ENCODE measurements around the gene TUBB2A. TPM values are rescaled to one million over a fixed set of nuclear protein-coding genes. Genes with fewer than 3 reads are reported as not detected.

The TUBB2A gene
- 100 to 1,000 TPM in 2 of 6 experiments, 10 to 100 TPM in 4; 32.8 to 136 (median 83.8) TPM for total RNA-seq
- long read RNA-seq, transcript TUBB2A-201 (4 exons, 1,595 nt), result major isoform, 9 of 11 reads
- long read RNA-seq, partial matches to known transcripts, result 2 of 11 reads
- long read RNA-seq, other reads (novel, unspliced or antisense), result 0 of 11 reads

DNA sequence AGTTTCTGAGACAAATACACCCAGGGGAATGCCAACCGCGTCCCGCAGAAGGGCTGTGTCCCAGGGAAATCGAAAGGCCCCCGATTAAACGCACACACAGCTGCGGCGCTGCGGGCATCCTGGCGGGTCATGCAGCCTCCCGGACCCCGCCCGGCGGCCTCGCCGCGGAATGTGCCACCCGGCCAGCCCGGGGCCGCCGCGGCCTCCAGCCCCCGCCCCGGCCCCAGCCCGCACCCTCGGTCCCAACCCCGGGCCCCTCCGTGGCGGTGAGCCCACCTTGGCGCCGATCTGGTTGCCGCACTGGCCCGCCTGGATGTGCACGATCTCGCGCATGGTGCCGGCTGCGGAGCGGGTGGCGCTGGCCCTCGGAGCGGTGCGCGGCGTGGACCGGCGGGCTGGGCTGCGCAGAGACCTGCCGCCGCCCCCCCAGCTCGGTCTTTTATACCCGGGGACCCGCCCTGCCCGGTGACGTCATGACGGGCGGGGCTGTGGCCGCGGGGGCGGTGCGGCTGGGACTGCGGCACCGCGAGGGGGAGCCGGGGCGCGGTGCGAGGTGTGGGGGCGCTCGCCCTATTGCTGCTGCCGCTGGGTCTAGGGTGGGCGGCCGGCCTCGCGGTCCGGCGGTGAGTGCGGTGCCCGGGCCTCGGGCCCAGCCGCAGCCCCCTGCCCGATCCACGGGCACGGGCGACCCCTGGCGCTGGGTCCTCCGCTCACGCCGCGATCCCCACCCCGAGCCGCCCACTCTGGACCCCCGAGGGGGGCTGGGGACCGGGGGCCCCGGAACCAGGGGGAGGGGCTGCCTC, at the start of gene TUBB2A:
TSS of gene TUBB2A (minus strand) at position 414 of the 803 bp plus-strand sequence. CDS start at position 333, 81 bp downstream.
- Histone ChIP-seq H3K4me3 (peak within 1 kb of the TSS; percentile 91 to 96 (median 93)), H3K27me3 (no peaks in the 10 kb centered on the region), H3K4me1 (peaks cover 0 to 6% (median 0%) of the 10 kb centered on the region in 4 donors), H3K36me3 (peaks cover 0 to 7% (median 2%) of the 10 kb centered on the region in 4 donors), H3K27ac (peak within 1 kb of the TSS; percentile 87 to 93 (median 89)), H3K9me3 (no peaks in the 10 kb centered on the region)
- TF ChIP-seq, protein P1, sequence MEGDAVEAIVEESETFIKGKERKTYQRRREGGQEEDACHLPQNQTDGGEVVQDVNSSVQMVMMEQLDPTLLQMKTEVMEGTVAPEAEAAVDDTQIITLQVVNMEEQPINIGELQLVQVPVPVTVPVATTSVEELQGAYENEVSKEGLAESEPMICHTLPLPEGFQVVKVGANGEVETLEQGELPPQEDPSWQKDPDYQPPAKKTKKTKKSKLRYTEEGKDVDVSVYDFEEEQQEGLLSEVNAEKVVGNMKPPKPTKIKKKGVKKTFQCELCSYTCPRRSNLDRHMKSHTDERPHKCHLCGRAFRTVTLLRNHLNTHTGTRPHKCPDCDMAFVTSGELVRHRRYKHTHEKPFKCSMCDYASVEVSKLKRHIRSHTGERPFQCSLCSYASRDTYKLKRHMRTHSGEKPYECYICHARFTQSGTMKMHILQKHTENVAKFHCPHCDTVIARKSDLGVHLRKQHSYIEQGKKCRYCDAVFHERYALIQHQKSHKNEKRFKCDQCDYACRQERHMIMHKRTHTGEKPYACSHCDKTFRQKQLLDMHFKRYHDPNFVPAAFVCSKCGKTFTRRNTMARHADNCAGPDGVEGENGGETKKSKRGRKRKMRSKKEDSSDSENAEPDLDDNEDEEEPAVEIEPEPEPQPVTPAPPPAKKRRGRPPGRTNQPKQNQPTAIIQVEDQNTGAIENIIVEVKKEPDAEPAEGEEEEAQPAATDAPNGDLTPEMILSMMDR (IDR thresholded peaks at IDR 0.05), result peak; percentile 47 to 67 (median 58)
- TF ChIP-seq POLR2A (IDR thresholded peaks at IDR 0.05), result peak; percentile 100
- DNase-seq (peak; percentile 86 to 87 (median 87)), ATAC-seq (peak; percentile 81 to 92 (median 84))
- intact Hi-C loops (cut with DNase I), result no loop called here
- 2% methylated on average over 7 of the region's 95 CpGs for WGBS (ENCODE audit: insufficient coverage, low coverage, low lambda C conversion rate, missing lambda C conversion rate)

DNA sequence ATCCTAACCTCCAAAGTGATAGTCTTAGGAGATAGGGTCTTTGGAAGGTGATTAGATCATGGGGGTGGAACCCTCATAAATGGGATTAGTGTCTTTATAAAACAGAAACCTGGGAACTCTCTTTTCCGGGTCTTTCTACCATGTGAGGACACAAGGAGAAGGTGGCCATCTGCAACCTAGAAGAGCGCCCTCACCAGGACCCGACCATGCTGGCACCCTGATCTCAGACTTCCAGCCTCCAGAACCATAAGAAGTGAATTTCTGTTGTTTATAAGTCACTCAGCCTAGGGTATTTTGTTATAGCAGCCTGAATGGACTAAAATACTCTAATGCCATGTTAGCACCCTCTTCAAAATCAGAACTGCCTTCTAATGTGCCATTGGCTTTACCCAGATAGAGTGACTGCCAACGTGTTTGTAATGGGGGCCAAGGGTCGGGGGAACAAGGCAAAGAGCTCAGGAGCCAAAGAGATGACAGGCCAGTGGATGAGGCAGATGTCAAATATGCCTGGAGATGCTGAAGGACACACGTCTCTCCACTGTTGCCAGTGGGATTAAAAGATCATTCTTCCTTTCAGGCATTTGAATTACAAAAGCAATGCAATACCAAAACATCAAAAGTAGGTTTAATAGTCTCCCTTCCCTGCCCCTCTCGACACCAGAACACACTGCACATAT, 49.1 kb upstream of the TUBB2A start:
- DNase-seq (no peak), ATAC-seq (no peak)
- H3K4me3 ChIP-seq, result no peak overlapping the region
- H3K9me3 ChIP-seq, result no peaks in the 10 kb centered on the region
- H3K27ac ChIP-seq, result no peak overlapping the region
- H3K4me1 ChIP-seq, result no peaks in the 10 kb centered on the region
- no peaks in the 10 kb centered on the region for H3K27me3 ChIP-seq
- H3K36me3 ChIP-seq, result no peaks in the 10 kb centered on the region
- 64% methylated on average over 4 of the region's 7 CpGs for WGBS (ENCODE audit: insufficient coverage, low coverage, low lambda C conversion rate, missing lambda C conversion rate)
- intact Hi-C loops (cut with DNase I), result no loop called here
- no peak for TF ChIP-seq POLR2A (IDR thresholded peaks at IDR 0.05)
- TF ChIP-seq, protein P1 (IDR thresholded peaks at IDR 0.05), result no peak

DNA sequence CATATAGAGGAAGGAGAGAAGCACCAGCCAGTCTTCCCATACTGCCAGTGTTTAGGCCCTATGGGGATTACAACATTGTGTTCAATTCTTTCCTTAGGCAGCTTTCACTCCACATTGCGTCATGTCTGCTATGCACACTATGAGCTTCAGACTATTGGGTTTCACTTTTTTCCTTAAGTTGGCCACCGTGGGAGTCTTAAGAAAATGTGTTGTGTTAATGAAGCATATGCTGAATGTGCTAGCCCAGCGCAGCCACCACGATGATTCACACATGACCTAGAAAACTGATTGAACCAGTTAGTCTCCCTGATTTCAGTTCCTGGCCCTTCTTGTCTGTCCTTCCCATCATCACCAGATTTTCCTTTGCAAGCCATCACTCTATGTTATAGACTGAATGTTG, 48.6 kb upstream of the TUBB2A start:
- no peak for ATAC-seq
- 93% methylated on average over 3 of the region's 4 CpGs for WGBS (ENCODE audit: insufficient coverage, low coverage, low lambda C conversion rate, missing lambda C conversion rate)
- no peaks in the 10 kb centered on the region for H3K36me3 ChIP-seq
- no peaks in the 10 kb centered on the region for H3K9me3 ChIP-seq
- H3K27ac ChIP-seq, result no peak overlapping the region
- TF ChIP-seq POLR2A (IDR thresholded peaks at IDR 0.05), result no peak
- TF ChIP-seq, protein P1 (IDR thresholded peaks at IDR 0.05), result no peak
- intact Hi-C loops (cut with DNase I), result no loop called here
- no peaks in the 10 kb centered on the region for H3K27me3 ChIP-seq
- H3K4me3 ChIP-seq, result no peak overlapping the region
- DNase-seq, result no peak
- H3K4me1 ChIP-seq, result no peaks in the 10 kb centered on the region

DNA sequence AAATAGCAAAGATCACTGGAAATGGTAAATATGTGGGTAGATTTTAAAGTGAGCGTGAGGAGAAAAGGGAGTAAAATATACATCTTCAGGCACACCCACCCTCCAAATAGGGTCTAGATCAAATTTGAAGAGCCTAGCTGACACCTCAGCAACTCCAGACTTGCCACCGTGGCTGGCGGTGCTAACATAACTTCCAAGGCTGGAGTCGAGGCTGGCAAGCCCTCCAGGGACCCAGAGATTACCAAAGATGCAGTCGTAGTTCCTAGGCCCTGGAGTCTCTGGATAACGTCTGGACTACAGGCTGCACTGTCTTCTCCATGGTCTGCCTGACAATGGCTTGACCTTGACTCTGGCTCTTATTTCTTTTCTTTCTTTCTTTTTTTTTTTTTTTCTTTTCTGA, 47.6 kb upstream of the TUBB2A start:
- Histone ChIP-seq H3K27ac (no peak overlapping the region), H3K27me3 (no peaks in the 10 kb centered on the region), H3K36me3 (no peaks in the 10 kb centered on the region), H3K4me1 (no peaks in the 10 kb centered on the region), H3K9me3 (no peaks in the 10 kb centered on the region), H3K4me3 (no peak overlapping the region)
- 84% methylated on average over 2 of the region's 6 CpGs for WGBS (ENCODE audit: insufficient coverage, low coverage, low lambda C conversion rate, missing lambda C conversion rate)
- no peak for DNase-seq
- no peak for ATAC-seq
- TF ChIP-seq, protein P1 (IDR thresholded peaks at IDR 0.05), result no peak
- no peak for TF ChIP-seq POLR2A (IDR thresholded peaks at IDR 0.05)
- intact Hi-C loops (cut with DNase I), result no loop called here
